MCF 10A (cell line): ENCODE results near the gene MYBL2. TPM values are rescaled to one million over a fixed set of nuclear protein-coding genes. Genes with fewer than 3 reads are reported as not detected.

ENCODE experiments used
- BruUV-seq: library from RNA; stranded (reverse); fragments of 400-500 nt; replicated peaks from 2 replicates; lab custom pipeline; 2021; lab: Mats Ljungman, UMichigan
- CTCF ChIA-PET: fragments of 300-600 bp; sonication (Branson Sonifier 250); formaldehyde crosslinking; extraction: SDS; loops from one replicate; lab custom pipeline; 2021; ENCODE audit warnings: antibody characterized with exemption, inconsistent platforms; lab: Yijun Ruan, JAX
- POLR2A ChIA-PET: fragments of 300-600, 350-650 bp; sonication (Branson Sonifier 250); formaldehyde crosslinking; extraction: SDS; loops from one replicate; lab custom pipeline; 2020; ENCODE audit warnings: antibody characterized with exemption, inconsistent platforms; lab: Yijun Ruan, JAX
- DNase-seq: peaks from one replicate; pipeline ENCODE4 v3.0.0-alpha.2; 2018; ENCODE audit not compliant: unreplicated experiment
- H3K27ac Mint-ChIP-seq: one replicate; pipeline ENCODE4 v1.8.0; 2022; ENCODE audit warnings: mild to moderate bottlenecking, low read depth, mixed read lengths; ENCODE audit not compliant: unreplicated experiment
- H3K27me3 Mint-ChIP-seq: one replicate; pipeline ENCODE4 v1.8.0; 2022; ENCODE audit warnings: mixed read lengths; ENCODE audit not compliant: insufficient read depth, unreplicated experiment
- H3K36me3 Mint-ChIP-seq: one replicate; pipeline ENCODE4 v1.8.0; 2022; ENCODE audit warnings: mild to moderate bottlenecking, moderate library complexity, mixed read lengths; ENCODE audit not compliant: insufficient read depth, unreplicated experiment
- H3K4me1 Mint-ChIP-seq: one replicate; pipeline ENCODE4 v1.8.0; 2022; ENCODE audit warnings: mixed read lengths; ENCODE audit not compliant: insufficient read depth, unreplicated experiment
- H3K4me3 Mint-ChIP-seq: one replicate; pipeline ENCODE4 v1.8.0; 2022; ENCODE audit warnings: mild to moderate bottlenecking, moderate library complexity, mixed read lengths; ENCODE audit not compliant: unreplicated experiment
- H3K9me3 Mint-ChIP-seq: one replicate; pipeline ENCODE4 v1.8.0; 2022; ENCODE audit warnings: mixed read lengths; ENCODE audit not compliant: unreplicated experiment
- intact Hi-C: fragments of 100-400 bp; cut with micrococcal nuclease; formaldehyde crosslinking; loops from 2 replicates; pipeline ENCODE4 v1.14.1; 2022
- total RNA-seq: library from RNA; stranded (reverse); gene quantifications from 2 replicates; pipeline ENCODE4 v1.2.3, GENCODE V29; 2022
- TF ChIP-seq, protein P1 (sequence below): fragments of 200-600 bp; IDR thresholded peaks from one replicate; pipeline ENCODE4 v1.8.0; 2022; ENCODE audit warnings: antibody characterized with exemption, mild to moderate bottlenecking; ENCODE audit not compliant: unreplicated experiment

Gene MYBL2
- total RNA-seq, 1 experiment from 2014 or later = 44.3 TPM

DNA sequence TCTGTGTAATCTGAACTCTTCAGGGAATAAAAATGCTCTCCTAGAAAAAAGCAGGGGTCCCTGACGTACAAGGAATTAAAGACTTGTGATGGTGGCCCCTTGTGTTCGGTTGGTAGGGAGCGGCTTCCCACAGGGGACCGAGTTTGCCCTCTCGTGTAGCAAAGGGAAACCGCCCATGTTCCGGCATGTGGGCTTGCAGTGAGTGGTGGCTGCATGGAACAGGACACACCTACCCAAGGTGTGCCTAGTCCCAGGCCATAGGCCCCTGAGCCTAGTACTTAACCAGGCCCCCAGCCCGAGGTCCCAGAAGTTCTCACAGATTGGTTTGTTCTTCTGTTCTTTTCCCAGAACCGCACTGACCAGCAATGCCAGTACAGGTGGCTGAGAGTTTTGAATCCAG, 15.5 kb downstream of the MYBL2 start:
- no peaks in the 10 kb centered on the region for H3K4me1 Mint-ChIP-seq
- no peaks in the 10 kb centered on the region for H3K27me3 Mint-ChIP-seq
- no peak for DNase-seq
- no TSS peak for BruUV-seq
- TF ChIP-seq, protein P1, sequence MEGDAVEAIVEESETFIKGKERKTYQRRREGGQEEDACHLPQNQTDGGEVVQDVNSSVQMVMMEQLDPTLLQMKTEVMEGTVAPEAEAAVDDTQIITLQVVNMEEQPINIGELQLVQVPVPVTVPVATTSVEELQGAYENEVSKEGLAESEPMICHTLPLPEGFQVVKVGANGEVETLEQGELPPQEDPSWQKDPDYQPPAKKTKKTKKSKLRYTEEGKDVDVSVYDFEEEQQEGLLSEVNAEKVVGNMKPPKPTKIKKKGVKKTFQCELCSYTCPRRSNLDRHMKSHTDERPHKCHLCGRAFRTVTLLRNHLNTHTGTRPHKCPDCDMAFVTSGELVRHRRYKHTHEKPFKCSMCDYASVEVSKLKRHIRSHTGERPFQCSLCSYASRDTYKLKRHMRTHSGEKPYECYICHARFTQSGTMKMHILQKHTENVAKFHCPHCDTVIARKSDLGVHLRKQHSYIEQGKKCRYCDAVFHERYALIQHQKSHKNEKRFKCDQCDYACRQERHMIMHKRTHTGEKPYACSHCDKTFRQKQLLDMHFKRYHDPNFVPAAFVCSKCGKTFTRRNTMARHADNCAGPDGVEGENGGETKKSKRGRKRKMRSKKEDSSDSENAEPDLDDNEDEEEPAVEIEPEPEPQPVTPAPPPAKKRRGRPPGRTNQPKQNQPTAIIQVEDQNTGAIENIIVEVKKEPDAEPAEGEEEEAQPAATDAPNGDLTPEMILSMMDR = no peak
- H3K36me3 Mint-ChIP-seq = peaks cover 5% of the 10 kb centered on the region
- H3K27ac Mint-ChIP-seq = no peak overlapping the region
- ChIA-PET POLR2A (no interaction called here), CTCF (interaction anchor here (0.8 kb wide), 1 partner anchor 410 kb away, joined by 4 read pairs; no protein-coding TSS in a partner anchor)
- no peak overlapping the region for H3K4me3 Mint-ChIP-seq
- intact Hi-C loops = no loop called here
- H3K9me3 Mint-ChIP-seq = no peaks in the 10 kb centered on the region

DNA sequence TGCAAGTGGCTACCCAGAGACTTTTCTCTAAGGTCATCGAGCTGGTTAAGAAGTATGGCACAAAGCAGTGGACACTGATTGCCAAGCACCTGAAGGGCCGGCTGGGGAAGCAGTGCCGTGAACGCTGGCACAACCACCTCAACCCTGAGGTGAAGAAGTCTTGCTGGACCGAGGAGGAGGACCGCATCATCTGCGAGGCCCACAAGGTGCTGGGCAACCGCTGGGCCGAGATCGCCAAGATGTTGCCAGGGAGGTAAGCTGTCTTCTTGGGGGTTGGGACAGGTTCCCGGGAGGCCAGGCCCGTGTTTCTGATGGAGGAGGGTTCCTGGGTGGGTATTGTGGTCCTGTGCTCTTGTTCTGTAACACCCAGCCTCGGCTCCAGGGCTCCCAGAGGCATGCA, 19.9 kb downstream of the MYBL2 start:
- intact Hi-C loops = no loop called here

DNA sequence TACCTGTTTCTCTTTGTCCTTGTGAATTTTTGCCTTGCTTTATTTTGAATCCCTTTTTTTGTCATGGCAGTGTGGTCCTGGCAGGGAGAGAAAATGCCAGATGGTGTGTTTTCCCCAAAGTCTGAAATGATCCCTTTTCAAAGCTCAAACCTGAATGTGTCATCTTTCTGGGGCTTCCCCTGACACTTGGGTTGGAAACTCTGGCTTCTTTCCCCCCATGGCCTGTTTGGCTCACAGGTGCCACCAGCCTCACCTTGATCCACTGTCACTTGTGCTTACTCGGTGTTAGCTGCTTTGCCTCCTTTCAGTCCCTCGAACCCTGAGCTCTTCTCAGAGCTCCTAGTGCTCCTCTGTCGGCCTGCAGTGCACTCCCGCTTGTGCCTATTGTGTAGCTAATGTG, 22.3 kb downstream of the MYBL2 start:
- H3K9me3 Mint-ChIP-seq = no peaks in the 10 kb centered on the region
- H3K4me1 Mint-ChIP-seq = no peaks in the 10 kb centered on the region
- CTCF ChIA-PET = interaction anchor here (0.6 to 6.6 kb wide), 8 partner anchors 11 to 696 kb away, joined by 3 to 59 read pairs (median 4); no protein-coding TSS in a partner anchor
- no peak overlapping the region for H3K27ac Mint-ChIP-seq
- intact Hi-C loops = no loop called here
- POLR2A ChIA-PET = interaction anchor here (1.1 kb wide), 1 partner anchor 232 kb away, joined by 3 read pairs; the partner anchor contains the start of gene SRSF6
- H3K27me3 Mint-ChIP-seq = no peaks in the 10 kb centered on the region
- peaks cover 16% of the 10 kb centered on the region for H3K36me3 Mint-ChIP-seq
- no peak overlapping the region for H3K4me3 Mint-ChIP-seq
- no TSS peak for BruUV-seq
- no peak for DNase-seq
- TF ChIP-seq, protein P1 = no peak

More for the DNA sequence above, 19.9 kb downstream of the MYBL2 start:
- no TSS peak for BruUV-seq
- peaks cover 9% of the 10 kb centered on the region for H3K36me3 Mint-ChIP-seq
- H3K4me3 Mint-ChIP-seq = no peak overlapping the region
- no peaks in the 10 kb centered on the region for H3K9me3 Mint-ChIP-seq
- TF ChIP-seq, protein P1 = no peak
- DNase-seq = no peak
- no peaks in the 10 kb centered on the region for H3K4me1 Mint-ChIP-seq
- no peak overlapping the region for H3K27ac Mint-ChIP-seq
- ChIA-PET CTCF (interaction anchor here (0.6 to 0.7 kb wide), 2 partner anchors 12 to 149 kb away, joined by 3 read pairs; no protein-coding TSS in a partner anchor), POLR2A (no interaction called here)
- no peaks in the 10 kb centered on the region for H3K27me3 Mint-ChIP-seq

DNA sequence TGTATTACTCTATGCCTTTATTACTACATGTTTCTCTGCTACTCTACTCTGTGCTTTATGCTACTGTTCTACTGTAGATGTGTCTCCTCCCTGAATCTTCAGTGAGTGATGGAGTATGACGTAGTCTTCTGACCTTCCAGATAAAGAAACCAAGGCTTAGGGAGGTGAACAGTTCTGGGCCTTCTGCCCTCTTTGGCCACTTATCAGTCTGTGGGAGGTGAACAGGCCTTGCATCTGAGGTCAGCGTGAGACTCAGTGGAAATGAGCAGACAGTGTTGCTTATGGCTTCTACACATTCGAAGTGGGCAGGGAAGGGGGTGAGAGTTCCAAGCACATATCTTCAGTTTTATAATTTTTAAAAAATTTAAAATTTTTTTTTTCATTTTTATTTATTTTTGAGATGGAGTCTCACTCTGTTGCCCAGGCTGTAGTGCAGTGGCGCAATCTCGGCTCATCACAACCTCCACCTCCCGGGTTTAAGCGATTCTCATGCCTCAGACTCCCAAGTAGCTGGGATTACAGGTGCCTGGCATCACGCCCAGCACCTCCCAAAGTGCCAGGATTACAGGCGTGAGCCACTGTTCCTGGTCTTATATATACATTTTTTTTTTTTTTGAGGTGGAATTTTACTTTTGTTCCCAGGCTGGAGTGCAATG, 24.2 kb downstream of the MYBL2 start:
- TF ChIP-seq, protein P1 = no peak
- H3K36me3 Mint-ChIP-seq = peaks cover 16% of the 10 kb centered on the region
- H3K9me3 Mint-ChIP-seq = no peaks in the 10 kb centered on the region
- no peak overlapping the region for H3K27ac Mint-ChIP-seq
- no peak overlapping the region for H3K4me3 Mint-ChIP-seq
- ChIA-PET POLR2A (interaction anchor here (0.7 to 1.2 kb wide), 2 partner anchors 10 to 322 kb away, joined by 3 read pairs; no protein-coding TSS in a partner anchor), CTCF (interaction anchor here (0.6 to 6.6 kb wide), 14 partner anchors 10 to 243 kb away, joined by 3 to 59 read pairs (median 4); no protein-coding TSS in a partner anchor)
- BruUV-seq = no TSS peak
- DNase-seq = no peak
- intact Hi-C loops = no loop called here
- no peaks in the 10 kb centered on the region for H3K4me1 Mint-ChIP-seq
- no peaks in the 10 kb centered on the region for H3K27me3 Mint-ChIP-seq
